GM12875 (cell line): Measurements from ENCODE around the gene SLC39A13.

ENCODE experiments used
- H3K4me3 ChIP-seq: one replicate; pipeline ENCODE4 v1.5.1; 2011; ENCODE audit warnings: low read depth, low read length, control low read depth
- CTCF ChIP-seq: IDR thresholded peaks from 2 replicates; pipeline ENCODE4 v1.5.1; 2011; ENCODE audit warnings: low read depth, mild to moderate bottlenecking, control low read depth, inconsistent platforms, low read length, moderate library complexity, borderline replicate concordance; ENCODE audit not compliant: insufficient read depth

The SLC39A13 gene

DNA sequence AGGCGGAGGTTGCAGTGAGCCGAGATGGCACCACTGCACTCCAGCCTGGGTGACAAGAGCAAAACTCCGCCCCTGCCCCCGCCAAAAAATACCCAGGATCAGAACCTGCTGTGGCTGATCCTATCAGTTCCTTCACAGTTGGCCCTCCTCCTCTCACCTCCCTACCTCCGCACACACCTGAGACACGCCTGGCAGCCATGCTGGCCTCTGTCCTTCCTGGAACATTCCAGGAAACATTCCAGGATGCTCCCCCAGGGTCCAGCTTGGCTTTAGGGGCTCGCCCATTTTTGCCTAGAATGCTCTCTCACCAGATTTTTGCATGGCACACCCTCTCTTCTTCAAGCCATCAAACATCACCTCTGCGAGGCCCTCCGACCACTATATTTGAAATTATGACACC lies 38.4 kb downstream of the SLC39A13 start:
- no peak for TF ChIP-seq CTCF
- H3K4me3 ChIP-seq = no peak overlapping the region

DNA sequence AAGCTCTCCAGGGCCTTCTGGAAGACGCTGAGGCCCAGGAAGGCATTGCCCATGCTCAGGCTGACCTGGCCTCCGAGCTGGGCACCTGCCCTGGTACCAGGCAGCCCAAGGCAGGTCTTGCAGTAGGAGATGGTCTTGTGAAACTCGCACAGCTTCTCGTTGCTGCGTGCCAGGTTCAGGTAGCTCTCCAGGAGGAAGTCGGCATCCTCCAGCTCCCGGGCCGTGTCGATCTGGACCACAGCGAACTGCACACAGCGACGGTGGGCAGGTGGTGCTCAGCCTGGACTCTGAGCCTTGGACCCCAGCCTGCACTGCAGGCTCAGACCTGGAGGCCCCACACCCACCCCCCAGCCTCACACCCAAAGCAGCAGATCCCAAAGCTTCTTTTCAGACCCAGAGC lies 39.5 kb downstream of the SLC39A13 start:
- no peak for TF ChIP-seq CTCF
- H3K4me3 ChIP-seq = no peak overlapping the region

- TF ChIP-seq CTCF = no peak
- no peak within 1 kb of the TSS for H3K4me3 ChIP-seq
Observed at GRCh38 chr11:47448566-47449427, 40.4 kb downstream of the SLC39A13 start, which contains the start of gene RAPSN. Gene RAPSN (minus strand): TSS chr11:47449136. CDS start chr11:47448964, 172 bp downstream.

GRCh38 chr11:47449541-47449940 lies 41.2 kb downstream of the SLC39A13 start:
- no peak overlapping the region for H3K4me3 ChIP-seq
- no peak for TF ChIP-seq CTCF

- no peak for TF ChIP-seq CTCF
- no peak overlapping the region for H3K4me3 ChIP-seq
Observed at GRCh38 chr11:47451436-47451835, 43.0 kb downstream of the SLC39A13 start.

GRCh38 chr11:47451990-47452389 lies 43.6 kb downstream of the SLC39A13 start:
- TF ChIP-seq CTCF = no peak
- H3K4me3 ChIP-seq = no peak overlapping the region

GRCh38 chr11:47453365-47453764 lies 45.0 kb downstream of the SLC39A13 start:
- no peak for TF ChIP-seq CTCF
- no peak overlapping the region for H3K4me3 ChIP-seq
